DMS 273 (cell line): ENCODE results near the gene CXorf49.
"Not testable (repeated sequence)": the region's sequence is repeated elsewhere in the genome, so short reads cannot be mapped to it uniquely, and the experiment has no call there.

Source experiments
- DNase-seq: peaks from one replicate; lab custom pipeline; 2025; ENCODE audit not compliant: unreplicated experiment; lab: John Stamatoyannopoulos, UW

The CXorf49 gene

GRCh38 chrX:71718185-71718584, at the start of gene CXorf49:
Gene CXorf49, minus strand, starts transcription at chrX:71718285. Its CDS starts 134 bp downstream, at chrX:71718151.
- not testable (repeated sequence) for DNase-seq

DNA sequence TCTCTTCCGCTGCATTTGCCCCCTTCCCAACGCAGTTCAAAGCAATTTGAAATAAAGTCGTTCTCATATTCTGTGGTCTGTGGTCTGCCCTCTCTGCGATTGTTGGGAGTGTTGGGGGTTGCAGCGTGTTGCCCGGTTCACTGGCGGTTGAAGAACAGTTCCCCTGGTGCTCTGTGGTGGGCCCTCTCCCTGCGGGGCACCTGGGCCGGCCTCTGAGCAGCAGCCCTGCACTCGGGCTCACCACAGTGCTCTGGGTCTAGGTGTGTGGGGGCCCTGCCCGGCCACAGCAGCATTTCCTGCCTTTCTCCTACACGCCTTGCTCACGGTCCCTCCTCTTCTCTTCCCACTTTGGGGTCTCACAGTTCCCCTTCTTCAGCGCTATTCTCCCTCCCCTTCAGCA, 49.0 kb upstream of the CXorf49 start:
- not testable (repeated sequence) for DNase-seq

DNA sequence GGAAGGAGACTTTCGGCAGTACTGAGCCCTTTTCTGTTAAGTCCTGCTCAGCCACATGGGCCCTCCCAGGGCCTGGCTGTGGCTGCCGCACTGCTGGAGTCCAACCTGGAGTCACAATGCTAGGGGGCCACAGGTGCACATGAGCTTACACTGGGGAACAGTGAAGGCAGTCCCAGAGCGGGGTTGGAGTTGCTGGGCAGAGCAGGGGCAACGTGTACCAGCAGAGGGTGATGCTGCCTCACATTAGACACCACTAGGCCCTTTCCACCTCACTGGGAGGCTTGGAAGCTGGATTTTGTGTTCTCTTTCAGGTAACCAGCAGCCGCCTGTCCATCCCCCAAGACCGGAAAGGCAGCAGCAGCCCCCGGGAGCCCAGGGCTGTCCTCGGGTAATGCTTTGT, 47.5 kb upstream of the CXorf49 start:
- not testable (repeated sequence) for DNase-seq

GRCh38 chrX:71764832-71765231, 46.7 kb upstream of the CXorf49 start:
- DNase-seq = not testable (repeated sequence)

- DNase-seq = not testable (repeated sequence)
Measured at GRCh38 chrX:71763049-71763448, 45.0 kb upstream of the CXorf49 start, which contains the start of gene CXorf49B. Gene CXorf49B, plus strand, starts transcription at chrX:71763349. Its CDS starts 75 bp downstream, at chrX:71763424.

DNA sequence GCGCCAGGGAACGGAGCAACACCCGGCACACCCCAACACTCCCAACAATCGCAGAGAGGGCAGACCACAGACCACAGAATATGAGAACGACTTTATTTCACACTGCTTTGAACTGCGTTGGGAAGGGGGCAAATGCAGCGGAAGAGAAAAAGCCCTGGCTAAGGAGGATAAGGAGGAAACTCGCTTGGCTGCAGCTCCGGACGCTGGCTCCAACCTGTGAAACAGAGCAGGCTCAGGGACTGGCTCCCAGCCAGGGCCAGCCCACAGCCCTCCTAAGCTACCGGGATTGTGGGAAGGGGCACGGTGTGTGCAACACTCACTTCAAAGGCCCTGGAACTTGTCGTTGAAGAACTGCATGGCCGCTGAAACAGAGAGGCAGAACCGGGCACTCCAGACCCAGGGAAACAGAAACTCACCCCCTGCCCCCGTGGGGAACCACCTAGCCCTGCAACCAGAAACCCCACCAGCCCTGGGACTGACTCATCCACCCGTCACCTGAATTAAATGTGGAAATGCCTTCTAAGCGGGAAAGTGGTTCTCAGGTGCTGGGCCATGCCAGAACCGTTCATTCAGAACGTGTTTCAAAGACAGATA, 42.7 kb upstream of the CXorf49 start:
- DNase-seq = not testable (repeated sequence)

- not testable (repeated sequence) for DNase-seq
Measured at GRCh38 chrX:71720289-71720886, 2.3 kb upstream of the CXorf49 start.

GRCh38 chrX:71719195-71719594, 1.1 kb upstream of the CXorf49 start:
- DNase-seq = not testable (repeated sequence)

DNA sequence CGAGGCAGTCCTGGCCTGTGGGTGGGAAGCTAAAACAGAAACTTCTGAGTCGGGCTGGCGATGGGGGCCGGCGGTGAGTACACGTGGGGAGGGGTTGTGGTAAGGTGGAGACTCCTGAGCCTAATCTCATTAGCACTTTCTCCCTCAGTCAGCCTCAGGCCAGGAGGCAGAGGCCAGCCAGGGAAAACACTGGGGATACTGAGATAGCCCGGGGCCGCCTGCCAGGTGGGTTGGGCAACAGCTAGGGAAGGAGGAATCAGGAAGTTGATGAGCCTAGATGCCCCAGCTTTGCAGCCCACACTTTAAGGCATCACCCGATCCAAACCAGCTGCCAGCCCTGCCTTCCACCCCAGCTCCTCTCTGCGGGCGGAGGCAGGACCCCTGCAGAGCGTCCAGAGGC, 1.8 kb downstream of the CXorf49 start:
- DNase-seq = not testable (repeated sequence)

DNA sequence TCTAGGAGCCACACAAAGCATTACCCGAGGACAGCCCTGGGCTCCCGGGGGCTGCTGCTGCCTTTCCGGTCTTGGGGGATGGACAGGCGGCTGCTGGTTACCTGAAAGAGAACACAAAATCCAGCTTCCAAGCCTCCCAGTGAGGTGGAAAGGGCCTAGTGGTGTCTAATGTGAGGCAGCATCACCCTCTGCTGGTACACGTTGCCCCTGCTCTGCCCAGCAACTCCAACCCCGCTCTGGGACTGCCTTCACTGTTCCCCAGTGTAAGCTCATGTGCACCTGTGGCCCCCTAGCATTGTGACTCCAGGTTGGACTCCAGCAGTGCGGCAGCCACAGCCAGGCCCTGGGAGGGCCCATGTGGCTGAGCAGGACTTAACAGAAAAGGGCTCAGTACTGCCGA, 2.5 kb downstream of the CXorf49 start:
- not testable (repeated sequence) for DNase-seq

GRCh38 chrX:71714064-71714463, 4.0 kb downstream of the CXorf49 start:
- not testable (repeated sequence) for DNase-seq

DNA sequence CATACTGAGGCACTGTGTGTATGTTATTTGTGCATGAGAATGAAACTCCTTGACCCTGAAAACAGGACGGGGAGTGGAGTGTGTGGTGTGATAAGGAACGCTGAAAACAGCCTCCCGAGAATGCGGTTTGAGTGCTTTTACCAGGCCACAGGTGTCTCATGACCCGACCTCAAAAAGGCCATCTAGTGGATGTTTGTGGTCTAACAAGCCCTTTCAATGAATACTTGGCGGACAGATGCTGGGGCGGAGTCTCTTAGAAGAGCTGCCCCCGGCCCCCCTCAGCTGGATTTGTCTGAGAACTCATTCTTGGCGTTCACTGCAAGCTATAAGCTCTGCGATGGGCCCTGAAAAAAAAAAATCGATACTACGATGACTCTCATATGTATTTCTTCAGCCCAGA, 15.2 kb downstream of the CXorf49 start:
- DNase-seq = not testable (repeated sequence)

GRCh38 chrX:71699023-71699344, 19.1 kb downstream of the CXorf49 start:
- not testable (repeated sequence) for DNase-seq

DNA sequence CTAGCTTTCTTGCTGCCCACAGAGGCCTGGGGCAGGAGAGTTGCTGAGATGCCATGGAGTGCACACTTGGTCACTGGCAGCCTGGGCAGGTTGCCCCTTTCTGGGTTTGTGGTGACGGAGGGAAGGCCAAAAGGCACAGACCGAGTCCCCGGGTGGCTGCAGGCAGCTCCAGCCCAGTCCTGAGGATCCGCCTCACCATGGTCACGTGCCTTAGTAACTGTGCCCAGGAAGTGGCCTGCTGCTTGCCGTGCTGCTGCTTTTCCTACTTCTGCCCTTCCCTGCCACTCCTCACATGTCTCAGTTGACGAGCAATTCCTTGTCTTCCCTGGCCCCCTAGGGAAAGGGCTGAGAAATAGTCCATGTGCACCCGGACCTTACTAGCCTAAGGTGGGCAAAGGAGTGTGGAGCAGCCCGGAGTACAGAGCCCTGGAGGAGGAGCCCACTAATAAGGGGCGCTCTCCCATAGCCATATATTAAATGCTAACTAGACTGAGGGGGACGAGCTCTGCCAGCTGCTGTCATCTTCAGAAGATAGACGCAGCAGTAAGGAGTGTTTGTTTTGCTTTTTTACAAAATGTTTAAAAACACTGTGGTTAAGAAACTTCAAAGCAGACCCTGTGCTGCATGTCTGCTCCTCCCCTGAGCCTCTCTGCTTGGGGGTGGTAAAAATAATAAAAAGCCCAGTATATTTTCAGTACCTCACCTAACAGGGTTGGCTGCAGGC, 19.6 kb downstream of the CXorf49 start:
- DNase-seq = not testable (repeated sequence)

DNA sequence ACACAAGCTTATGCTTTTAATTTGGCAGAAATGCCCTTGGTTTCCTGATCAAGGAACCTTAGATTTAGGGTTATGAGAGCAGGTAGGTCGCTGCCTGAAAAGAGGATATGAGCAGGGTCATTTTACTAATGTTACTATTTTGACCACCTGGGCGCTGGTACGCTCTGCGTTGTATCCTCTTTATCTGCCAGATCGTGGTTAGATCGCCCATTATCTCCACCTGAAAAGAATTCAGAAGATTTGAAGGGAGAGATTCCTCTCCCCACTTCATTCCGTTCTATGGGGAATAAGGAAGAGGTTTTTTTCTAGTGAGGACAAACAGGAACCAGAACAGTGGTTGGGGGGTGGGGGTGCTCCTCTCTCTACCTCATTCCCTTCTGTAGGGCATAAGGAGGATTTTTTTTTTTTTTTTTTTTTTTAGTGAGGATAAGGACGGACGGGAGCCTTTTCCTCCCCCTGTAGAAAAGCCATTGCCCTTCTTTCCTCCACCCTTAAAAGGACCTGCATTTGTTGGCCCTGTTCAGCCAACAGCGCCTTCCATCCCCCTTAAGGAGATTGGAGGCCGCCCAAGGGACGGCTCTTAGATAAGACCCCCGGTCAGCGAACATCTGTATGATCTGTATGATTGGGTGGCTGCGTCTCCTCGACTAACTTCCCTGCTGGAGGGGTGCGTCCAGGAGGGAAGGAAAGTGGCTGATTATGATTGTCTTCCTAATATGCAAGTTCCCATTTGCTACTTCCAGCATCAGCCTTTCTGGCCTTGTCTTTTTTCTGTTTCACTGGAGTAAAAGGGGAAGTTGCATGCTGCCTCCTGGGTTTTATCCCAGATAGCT, 20.4 kb downstream of the CXorf49 start:
- DNase-seq = not testable (repeated sequence)

DNA sequence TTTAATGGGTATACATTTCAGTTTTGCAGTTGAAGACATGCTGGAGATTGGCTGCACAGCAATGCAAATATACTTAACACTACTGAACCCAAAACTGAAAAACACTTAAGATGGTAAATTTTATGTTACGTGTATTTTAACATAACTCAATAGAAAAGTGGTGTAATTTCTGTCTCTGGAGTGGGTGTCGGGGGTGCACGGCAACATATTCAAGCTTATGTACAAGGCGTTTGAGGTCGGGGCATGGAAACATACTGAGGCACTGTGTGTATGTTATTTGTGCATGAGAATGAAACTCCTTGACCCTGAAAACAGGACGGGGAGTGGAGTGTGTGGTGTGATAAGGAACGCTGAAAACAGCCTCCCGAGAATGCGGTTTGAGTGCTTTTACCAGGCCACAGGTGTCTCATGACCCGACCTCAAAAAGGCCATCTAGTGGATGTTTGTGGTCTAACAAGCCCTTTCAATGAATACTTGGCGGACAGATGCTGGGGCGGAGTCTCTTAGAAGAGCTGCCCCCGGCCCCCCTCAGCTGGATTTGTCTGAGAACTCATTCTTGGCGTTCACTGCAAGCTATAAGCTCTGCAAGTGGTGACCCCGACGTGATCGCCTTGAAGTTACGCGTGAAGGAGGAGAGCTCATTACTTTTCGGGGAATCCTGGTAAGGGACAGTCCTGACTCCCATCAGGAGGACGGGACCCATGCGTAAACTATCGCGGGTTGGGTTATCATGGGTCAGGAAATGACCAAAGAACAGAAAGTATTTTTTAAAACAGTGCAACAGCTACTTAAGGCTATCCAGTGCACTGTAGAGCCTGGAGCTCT, 21.2 kb downstream of the CXorf49 start:
- DNase-seq = not testable (repeated sequence)

GRCh38 chrX:71679575-71680207, 38.4 kb downstream of the CXorf49 start:
- no peak for DNase-seq

DNA sequence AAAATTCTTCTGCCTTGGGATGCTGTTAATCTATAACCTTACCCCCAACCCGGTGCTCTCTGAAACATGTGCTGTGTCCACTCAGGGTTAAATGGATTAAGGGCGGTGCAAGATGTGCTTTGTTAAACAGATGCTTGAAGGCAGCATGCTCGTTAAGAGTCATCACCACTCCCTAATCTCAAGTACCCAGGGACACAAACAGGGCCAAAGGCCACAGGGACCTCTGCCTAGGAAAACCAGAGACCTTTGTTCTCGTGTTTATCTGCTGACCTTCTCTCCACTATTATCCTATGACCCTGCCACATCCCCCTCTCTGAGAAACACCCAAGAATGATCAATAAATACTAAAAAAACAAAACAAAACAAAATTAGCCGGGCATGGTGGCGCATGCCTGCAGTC, 40.9 kb downstream of the CXorf49 start:
- DNase-seq = not testable (repeated sequence)

- not testable (repeated sequence) for DNase-seq
Measured at GRCh38 chrX:71676068-71676795, 41.9 kb downstream of the CXorf49 start.
